GM12872 (cell line): ENCODE results near the gene CTU2.

Experiments
- CTCF ChIP-seq: IDR thresholded peaks from 3 replicates; pipeline ENCODE4 v1.5.1; 2011; ENCODE audit warnings: low read depth, mild to moderate bottlenecking, low read length, moderate library complexity; ENCODE audit not compliant: insufficient read depth

CTU2 gene

DNA sequence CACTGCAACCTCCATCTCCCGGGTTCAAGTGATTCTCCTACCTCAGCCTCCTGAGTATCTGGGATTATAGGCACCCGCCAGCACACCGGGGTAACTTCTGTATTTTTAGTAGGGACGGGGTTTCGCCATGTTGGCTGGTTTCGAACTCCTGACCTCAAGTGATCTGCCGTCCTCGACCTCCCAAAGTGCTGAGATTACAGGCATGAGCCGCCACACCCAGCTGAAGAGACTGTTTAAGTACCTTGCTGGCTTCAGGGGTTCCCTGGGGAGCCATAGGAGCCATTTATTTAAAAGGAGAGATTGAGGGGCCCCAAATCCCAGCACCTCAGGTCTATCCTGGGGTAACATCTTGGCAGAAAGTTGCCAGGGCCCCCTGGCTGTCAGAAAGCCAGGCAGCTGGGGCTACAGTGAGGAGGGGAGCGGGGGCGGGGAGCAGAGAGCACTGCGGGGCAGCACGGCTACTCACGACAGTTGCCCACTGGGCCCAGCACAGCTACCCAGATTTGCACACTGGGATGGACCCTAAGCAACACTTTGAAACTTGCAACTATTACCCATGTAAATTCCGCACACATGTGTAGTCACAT, 21.6 kb upstream of the CTU2 start:
- no peak for TF ChIP-seq CTCF

DNA sequence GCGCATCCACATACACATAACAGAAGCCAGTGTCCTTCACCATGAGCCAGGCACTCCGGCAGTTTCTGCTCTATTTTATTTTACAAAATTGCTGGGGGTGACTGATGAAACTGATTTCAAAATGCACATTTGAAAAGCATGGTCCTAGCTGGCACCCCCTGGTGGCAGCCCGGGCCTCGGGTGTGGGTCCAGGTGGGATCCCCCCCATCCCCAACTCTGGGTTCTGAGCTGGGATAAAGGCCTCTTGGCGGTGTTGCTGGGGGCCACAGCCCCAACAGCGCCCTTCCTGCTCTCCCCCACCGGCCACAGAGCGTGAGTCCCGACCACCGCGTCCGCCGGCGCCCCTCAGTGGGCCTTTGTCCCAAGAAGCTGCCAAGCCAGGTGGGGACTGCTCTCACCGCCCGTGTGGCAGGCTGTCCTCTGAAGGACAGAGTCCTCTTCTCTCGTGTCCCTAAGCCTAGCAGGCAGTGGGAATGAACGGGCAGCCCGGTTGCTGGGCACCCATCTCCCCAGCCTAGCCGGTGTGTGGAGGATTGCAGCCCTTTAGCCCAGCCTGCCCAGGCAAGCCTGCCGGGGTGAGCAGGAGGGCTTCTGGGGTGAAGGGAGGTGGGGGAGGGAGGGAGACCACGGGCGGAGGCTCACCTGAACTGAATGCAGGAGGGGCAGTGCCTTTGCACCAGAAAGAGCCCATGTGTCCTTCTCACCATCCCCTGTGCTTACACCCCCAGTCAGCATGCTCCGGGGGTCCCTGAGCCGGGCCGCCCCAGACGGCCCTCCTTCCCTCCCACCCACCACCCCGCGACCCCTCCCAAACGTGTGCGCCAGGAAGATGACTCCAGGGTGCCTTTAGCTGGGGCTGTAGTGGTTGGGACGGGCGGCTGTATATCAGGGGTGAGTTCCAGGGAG, 20.9 kb upstream of the CTU2 start:
- TF ChIP-seq CTCF, result peak; percentile 70

DNA sequence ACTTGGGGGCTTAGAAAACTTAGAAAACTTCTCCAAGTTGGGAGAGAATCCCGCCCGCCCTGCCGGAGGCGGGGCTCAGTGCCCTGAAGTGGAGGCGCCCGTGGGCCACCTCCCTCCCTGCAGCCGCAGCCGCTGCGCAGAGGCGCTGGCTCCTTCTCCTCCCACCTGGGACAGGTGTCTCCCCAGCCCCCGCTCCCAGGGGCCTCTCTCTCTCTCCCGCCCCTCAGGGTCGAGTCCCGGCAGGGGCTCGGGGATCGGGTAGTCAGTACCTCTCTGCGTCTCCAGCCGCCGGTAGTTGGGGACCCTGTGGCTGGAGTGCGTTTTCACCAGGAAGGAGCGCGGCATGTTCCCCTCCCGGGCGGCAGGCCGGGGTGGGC, 20.3 kb upstream of the CTU2 start:
- TF ChIP-seq CTCF, result no peak

DNA sequence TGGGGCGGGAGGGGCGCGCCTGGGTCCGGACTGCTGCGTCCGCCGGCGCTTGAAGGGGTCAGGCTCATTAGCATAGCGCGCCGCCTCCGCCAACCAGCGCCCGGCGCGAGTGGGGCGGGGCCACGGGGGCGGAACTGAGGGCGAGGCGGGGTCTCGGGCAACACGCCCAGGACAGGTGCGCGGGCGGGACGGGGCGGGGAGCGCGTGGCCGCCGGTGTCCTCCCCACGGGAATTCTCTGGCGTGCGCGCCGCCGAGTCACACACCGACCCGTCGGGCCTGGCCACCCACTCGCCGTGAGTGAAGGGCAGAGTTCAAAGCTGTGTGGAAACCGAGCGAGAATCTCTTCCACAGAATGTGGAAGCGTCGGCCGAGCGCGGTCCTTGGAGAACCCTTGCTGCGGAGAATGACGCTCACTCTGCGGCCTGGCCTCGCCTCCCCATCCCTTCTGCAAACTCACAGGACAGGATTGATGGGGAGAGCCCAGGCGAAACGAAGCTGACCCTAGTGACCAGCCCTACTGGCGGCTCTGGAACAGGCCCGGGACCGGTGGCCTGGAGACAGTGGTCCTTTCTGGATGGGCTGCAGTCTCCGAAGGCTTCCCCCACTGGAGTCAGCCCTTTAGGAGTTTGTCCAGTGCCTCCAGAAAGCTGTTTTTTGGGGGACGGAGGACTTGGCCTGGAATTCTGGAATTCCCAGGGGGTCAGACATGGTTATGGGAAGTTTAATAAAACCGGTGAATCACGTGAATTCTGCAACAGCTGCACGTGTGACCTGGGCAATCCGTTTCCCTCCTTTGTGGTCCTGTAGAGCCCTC, 19.7 kb upstream of the CTU2 start, which contains the start of gene SNAI3:
SNAI3 (minus strand) TSS at position 69 of the 815 bp plus-strand sequence. CDS start 101 bp downstream, outside the sequence.
- no peak for TF ChIP-seq CTCF

DNA sequence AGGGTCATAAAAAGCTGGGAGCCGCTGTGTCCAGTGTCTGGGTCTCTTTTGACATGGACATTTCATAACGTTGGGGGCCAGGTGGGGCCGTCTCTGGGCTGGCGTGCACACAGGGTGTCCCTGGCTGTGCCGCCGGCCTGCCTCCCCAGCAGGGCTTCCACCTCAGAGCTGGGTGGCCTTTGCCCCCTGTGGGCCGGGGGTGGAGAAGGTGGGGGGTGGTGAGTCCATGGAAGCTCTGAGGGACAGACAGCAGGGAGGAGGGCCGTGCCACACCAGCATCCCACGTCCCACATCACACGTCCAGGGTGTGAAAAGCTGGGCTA, 19.1 kb upstream of the CTU2 start:
- TF ChIP-seq CTCF, result no peak

DNA sequence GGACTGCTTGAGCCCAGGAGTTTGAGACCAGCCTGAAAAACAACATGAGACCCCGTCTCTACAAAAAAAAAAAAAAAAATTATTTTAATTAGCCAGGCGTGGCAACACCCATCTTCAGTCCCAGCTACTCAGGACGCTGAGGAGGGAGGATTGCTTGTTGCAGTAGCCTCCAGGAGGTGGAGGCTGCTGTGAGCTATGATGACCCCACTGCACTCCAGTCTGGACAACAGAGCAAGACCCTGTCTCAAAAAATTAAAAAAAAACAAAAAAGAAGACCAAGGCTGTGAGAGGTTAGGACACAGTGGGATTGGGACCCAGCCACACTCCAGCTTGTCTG, 18.7 kb upstream of the CTU2 start:
- no peak for TF ChIP-seq CTCF
